K562 (cell line): ENCODE data around the gene AIFM3.

Experiments used
- GATAD2A ChIP-seq: fragments of 450-650 bp; IDR thresholded peaks from 2 replicates; pipeline ENCODE4 v1.6.1; 2017
- HMG20B ChIP-seq: fragments of 250-450 bp; sonication (Bioruptor Pico); IDR thresholded peaks from 2 replicates; pipeline ENCODE4 v1.5.0; 2021; ENCODE audit warnings: mild to moderate bottlenecking
- MAX ChIP-seq: sonication (generic); formaldehyde crosslinking; IDR thresholded peaks from 2 replicates; pipeline ENCODE4 v1.9.0; 2022; ENCODE audit warnings: mild to moderate bottlenecking, missing genetic modification reagents
- TF ChIP-seq, protein P1 (sequence below): sonication (generic); formaldehyde crosslinking; IDR thresholded peaks from 2 replicates; pipeline ENCODE4 v1.8.0; 2022; ENCODE audit warnings: mild to moderate bottlenecking, missing genetic modification reagents

DNA sequence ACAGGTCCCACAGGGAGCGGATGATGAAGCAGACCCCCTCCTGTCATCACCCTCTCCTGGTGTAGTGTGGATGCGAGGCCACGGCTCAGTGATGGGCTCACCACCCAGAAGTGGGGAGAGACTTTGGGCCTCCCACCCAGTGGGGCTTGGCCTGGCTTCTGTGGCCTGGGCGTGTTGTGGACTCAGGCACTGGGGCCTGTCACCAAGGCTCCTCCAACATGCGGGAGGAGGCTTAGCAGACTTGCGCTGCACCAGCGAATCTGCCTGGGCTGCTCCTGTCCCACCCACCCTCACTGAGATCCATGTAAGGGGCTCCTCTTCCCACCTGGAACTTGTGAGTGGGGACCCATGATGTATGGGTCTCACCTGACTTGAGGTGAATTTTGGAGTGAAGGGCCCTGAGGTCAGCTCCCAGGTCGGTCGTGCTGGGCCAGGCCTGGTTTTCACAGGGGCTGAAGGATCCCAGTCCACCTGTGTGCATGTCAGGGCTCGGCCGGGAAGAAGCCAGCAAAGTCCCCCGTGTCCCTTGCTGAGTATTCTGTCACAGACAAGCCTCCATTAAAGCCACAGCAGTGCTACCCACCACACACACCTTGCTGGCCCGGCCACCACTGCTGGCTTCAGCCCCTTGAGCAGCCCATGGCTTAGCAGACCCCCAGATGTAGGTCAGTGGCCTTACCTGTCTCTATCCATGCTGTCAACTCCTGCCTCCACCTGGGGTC lies 30.6 kb downstream of the AIFM3 start:
- TF ChIP-seq, protein P1, sequence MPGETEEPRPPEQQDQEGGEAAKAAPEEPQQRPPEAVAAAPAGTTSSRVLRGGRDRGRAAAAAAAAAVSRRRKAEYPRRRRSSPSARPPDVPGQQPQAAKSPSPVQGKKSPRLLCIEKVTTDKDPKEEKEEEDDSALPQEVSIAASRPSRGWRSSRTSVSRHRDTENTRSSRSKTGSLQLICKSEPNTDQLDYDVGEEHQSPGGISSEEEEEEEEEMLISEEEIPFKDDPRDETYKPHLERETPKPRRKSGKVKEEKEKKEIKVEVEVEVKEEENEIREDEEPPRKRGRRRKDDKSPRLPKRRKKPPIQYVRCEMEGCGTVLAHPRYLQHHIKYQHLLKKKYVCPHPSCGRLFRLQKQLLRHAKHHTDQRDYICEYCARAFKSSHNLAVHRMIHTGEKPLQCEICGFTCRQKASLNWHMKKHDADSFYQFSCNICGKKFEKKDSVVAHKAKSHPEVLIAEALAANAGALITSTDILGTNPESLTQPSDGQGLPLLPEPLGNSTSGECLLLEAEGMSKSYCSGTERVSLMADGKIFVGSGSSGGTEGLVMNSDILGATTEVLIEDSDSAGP (CRISPR knock-in tag): no peak
- TF ChIP-seq HMG20B (CRISPR knock-in tag): no peak
- no peak for TF ChIP-seq MAX (CRISPR knock-in tag)
- no peak for TF ChIP-seq GATAD2A
